ENCODE results near the gene LMAN1L. TPM values are rescaled to one million over a fixed set of nuclear protein-coding genes. Genes with fewer than 3 reads are reported as not detected.
A peak's percentile ranks its signal among the peaks of the same experiment; 100 is the strongest.

The LMAN1L gene
- total RNA-seq, 2 experiments from 2014 or later, result not detected

- ATAC-seq, result no peak
- DNase-seq, result no peak
- H3K4me3 Mint-ChIP-seq, result peak overlapping the region; percentile 87
- no peaks in the 10 kb centered on the region for H3K9me3 Mint-ChIP-seq (ENCODE audit: low read depth)
- no peak overlapping the region for H3K27ac Mint-ChIP-seq
- H3K4me1 Mint-ChIP-seq, result peaks cover 43% of the 10 kb centered on the region
- CTCF ChIA-PET, result interaction anchor here (1.0 to 4.0 kb wide), 9 partner anchors 29 to 205 kb away, joined by 4 to 25 read pairs (median 8); no protein-coding TSS in a partner anchor
- H3K36me3 Mint-ChIP-seq, result peaks cover 9% of the 10 kb centered on the region
- H3K27me3 Mint-ChIP-seq, result no peaks in the 10 kb centered on the region
Observed at GRCh38 chr15:74840851-74841775, 28.5 kb downstream of the LMAN1L start.

- Mint-ChIP-seq H3K27ac (peak overlapping the region; percentile 82), H3K9me3 (ENCODE audit: low read depth) (no peaks in the 10 kb centered on the region), H3K4me3 (peak overlapping the region; percentile 87), H3K27me3 (no peaks in the 10 kb centered on the region), H3K36me3 (peaks cover 12% of the 10 kb centered on the region), H3K4me1 (peaks cover 47% of the 10 kb centered on the region)
- CTCF ChIA-PET, result interaction anchor here (1.0 to 3.9 kb wide), 11 partner anchors 10 to 206 kb away, joined by 4 to 17 read pairs (median 8); no protein-coding TSS in a partner anchor
- no peak for ATAC-seq
- DNase-seq, result no peak
Observed at GRCh38 chr15:74841891-74842373, 29.3 kb downstream of the LMAN1L start.

GRCh38 chr15:74842581-74843444, 30.2 kb downstream of the LMAN1L start, which contains the start of gene ULK3:
Gene ULK3 (minus strand): TSS chr15:74843156. CDS start chr15:74843105, 51 bp downstream.
- ATAC-seq (peak; percentile 87), DNase-seq (peak; percentile 95)
- CTCF ChIA-PET, result interaction anchor here (0.7 to 3.9 kb wide), 12 partner anchors 11 to 74 kb away, joined by 3 to 17 read pairs (median 8); no protein-coding TSS in a partner anchor
- H3K9me3 Mint-ChIP-seq (ENCODE audit: low read depth), result no peaks in the 10 kb centered on the region
- H3K4me3 Mint-ChIP-seq, result peak within 1 kb of the TSS; percentile 87
- peak within 1 kb of the TSS; percentile 93 for H3K27ac Mint-ChIP-seq
- peaks cover 47% of the 10 kb centered on the region for H3K4me1 Mint-ChIP-seq
- H3K36me3 Mint-ChIP-seq, result peaks cover 19% of the 10 kb centered on the region
- no peaks in the 10 kb centered on the region for H3K27me3 Mint-ChIP-seq

GRCh38 chr15:74843445-74843828, 30.8 kb downstream of the LMAN1L start:
- peak overlapping the region; percentile 87 for H3K4me3 Mint-ChIP-seq
- peaks cover 23% of the 10 kb centered on the region for H3K36me3 Mint-ChIP-seq
- H3K27ac Mint-ChIP-seq, result peak overlapping the region; percentile 93
- no peaks in the 10 kb centered on the region for H3K27me3 Mint-ChIP-seq
- CTCF ChIA-PET, result interaction anchor here (0.7 to 3.9 kb wide), 11 partner anchors 11 to 74 kb away, joined by 3 to 17 read pairs (median 6); no protein-coding TSS in a partner anchor
- H3K4me1 Mint-ChIP-seq, result peaks cover 47% of the 10 kb centered on the region
- no peak for ATAC-seq
- H3K9me3 Mint-ChIP-seq (ENCODE audit: low read depth), result no peaks in the 10 kb centered on the region
- DNase-seq, result no peak

GRCh38 chr15:74843891-74844299, 31.3 kb downstream of the LMAN1L start:
- H3K27me3 Mint-ChIP-seq, result no peaks in the 10 kb centered on the region
- H3K4me3 Mint-ChIP-seq, result peak overlapping the region; percentile 87
- H3K9me3 Mint-ChIP-seq (ENCODE audit: low read depth), result no peaks in the 10 kb centered on the region
- H3K36me3 Mint-ChIP-seq, result peaks cover 27% of the 10 kb centered on the region
- peaks cover 47% of the 10 kb centered on the region for H3K4me1 Mint-ChIP-seq
- ATAC-seq, result no peak
- CTCF ChIA-PET, result interaction anchor here (0.7 to 3.9 kb wide), 18 partner anchors 8 to 199 kb away, joined by 3 to 19 read pairs (median 6); no protein-coding TSS in a partner anchor
- no peak for DNase-seq
- peak overlapping the region; percentile 93 for H3K27ac Mint-ChIP-seq

GRCh38 chr15:74844319-74845207, 31.9 kb downstream of the LMAN1L start:
- DNase-seq, result no peak
- Mint-ChIP-seq H3K4me3 (peak overlapping the region; percentile 44), H3K9me3 (ENCODE audit: low read depth) (no peaks in the 10 kb centered on the region), H3K36me3 (peaks cover 29% of the 10 kb centered on the region), H3K27ac (peak overlapping the region; percentile 93), H3K4me1 (peaks cover 47% of the 10 kb centered on the region), H3K27me3 (no peaks in the 10 kb centered on the region)
- CTCF ChIA-PET, result interaction anchor here (0.9 to 3.9 kb wide), 22 partner anchors 9 to 198 kb away, joined by 3 to 19 read pairs (median 4); partner anchors contain the start of genes FAM219B and MPI
- ATAC-seq, result no peak

GRCh38 chr15:74845208-74845568, 32.6 kb downstream of the LMAN1L start:
- Mint-ChIP-seq H3K27ac (peak overlapping the region; percentile 93), H3K4me1 (peaks cover 47% of the 10 kb centered on the region), H3K4me3 (peak overlapping the region; percentile 44), H3K9me3 (ENCODE audit: low read depth) (no peaks in the 10 kb centered on the region), H3K36me3 (peaks cover 33% of the 10 kb centered on the region), H3K27me3 (no peaks in the 10 kb centered on the region)
- peak; percentile 56 for ATAC-seq
- DNase-seq, result peak; percentile 86
- CTCF ChIA-PET, result interaction anchor here (0.9 to 3.9 kb wide), 20 partner anchors 9 to 198 kb away, joined by 3 to 19 read pairs (median 4); partner anchors contain the start of genes FAM219B and MPI

- Mint-ChIP-seq H3K27ac (peak overlapping the region; percentile 93), H3K4me3 (peak overlapping the region; percentile 44), H3K9me3 (ENCODE audit: low read depth) (no peaks in the 10 kb centered on the region), H3K4me1 (peaks cover 47% of the 10 kb centered on the region), H3K27me3 (no peaks in the 10 kb centered on the region), H3K36me3 (peaks cover 33% of the 10 kb centered on the region)
- CTCF ChIA-PET, result interaction anchor here (0.8 to 3.9 kb wide), 7 partner anchors 25 to 105 kb away, joined by 3 to 19 read pairs (median 7); partner anchors contain the start of gene FAM219B
- DNase-seq (peak; percentile 74), ATAC-seq (peak; percentile 28)
Observed at GRCh38 chr15:74845581-74845980, 32.9 kb downstream of the LMAN1L start.

GRCh38 chr15:74847432-74847831, 34.8 kb downstream of the LMAN1L start:
- DNase-seq (no peak), ATAC-seq (no peak)
- no peaks in the 10 kb centered on the region for H3K27me3 Mint-ChIP-seq
- H3K4me3 Mint-ChIP-seq, result no peak overlapping the region
- H3K4me1 Mint-ChIP-seq, result peaks cover 32% of the 10 kb centered on the region
- peak overlapping the region; percentile 11 for H3K27ac Mint-ChIP-seq
- H3K9me3 Mint-ChIP-seq (ENCODE audit: low read depth), result no peaks in the 10 kb centered on the region
- H3K36me3 Mint-ChIP-seq, result peaks cover 39% of the 10 kb centered on the region
- CTCF ChIA-PET, result interaction anchor here (1.0 to 2.3 kb wide), 6 partner anchors 7 to 54 kb away, joined by 3 to 10 read pairs (median 4); no protein-coding TSS in a partner anchor

- Mint-ChIP-seq H3K4me1 (peaks cover 11% of the 10 kb centered on the region), H3K27ac (no peak overlapping the region), H3K36me3 (peaks cover 40% of the 10 kb centered on the region), H3K4me3 (no peak overlapping the region), H3K9me3 (ENCODE audit: low read depth) (no peaks in the 10 kb centered on the region), H3K27me3 (no peaks in the 10 kb centered on the region)
- CTCF ChIA-PET, result interaction anchor here (0.8 kb wide), 1 partner anchor 51 kb away, joined by 3 read pairs; no protein-coding TSS in a partner anchor
- ATAC-seq (no peak), DNase-seq (no peak)
Observed at GRCh38 chr15:74850393-74850792, 37.8 kb downstream of the LMAN1L start.

- H3K4me1 Mint-ChIP-seq, result peaks cover 9% of the 10 kb centered on the region
- H3K9me3 Mint-ChIP-seq (ENCODE audit: low read depth), result no peaks in the 10 kb centered on the region
- DNase-seq, result no peak
- H3K27me3 Mint-ChIP-seq, result no peaks in the 10 kb centered on the region
- no peak for ATAC-seq
- CTCF ChIA-PET, result no interaction called here
- no peak overlapping the region for H3K4me3 Mint-ChIP-seq
- no peak overlapping the region for H3K27ac Mint-ChIP-seq
- H3K36me3 Mint-ChIP-seq, result peaks cover 35% of the 10 kb centered on the region
Observed at GRCh38 chr15:74851960-74852359, 39.3 kb downstream of the LMAN1L start.

Measured in activated CD8-positive, alpha-beta memory T cell treated with anti-CD3 and anti-CD28 coated beads, Interleukin-2, amount 10 ng/mL, durations not matched to agents 7 days and 5 days (primary cell).